Right cardiac atrium (tissue), 5 donors: ENCODE data around the gene FIBCD1. TPM values are rescaled to one million over a fixed set of nuclear protein-coding genes. Genes with fewer than 3 reads are reported as not detected.

Source experiments
- ATAC-seq, 2 donors: fragments of 200-7000 bp; cut with Tn5 transposase; one replicate each; pipeline versions ENCODE4 v1.8.0 to v1.9.1; 2020; ENCODE audit warnings: moderate library complexity in 2 of 2, mild to moderate bottlenecking in 1 of 2
- DNase-seq, 3 donors: peaks; one replicate each; pipeline ENCODE4 v3.0.0-alpha.2; 2020
- H3K27ac ChIP-seq: one replicate; pipeline ENCODE4 v1.5.1; 2013; ENCODE audit warnings: mild to moderate bottlenecking, low read length, control low read depth, moderate library complexity
- H3K27me3 ChIP-seq: one replicate; pipeline ENCODE4 v1.6.1; 2013; ENCODE audit not compliant: control insufficient read depth, insufficient read depth
- H3K4me1 ChIP-seq: one replicate; pipeline ENCODE4 v1.6.1; 2013; ENCODE audit warnings: low read length; ENCODE audit not compliant: control insufficient read depth, insufficient read depth
- H3K4me3 ChIP-seq: one replicate; pipeline ENCODE4 v1.5.1; 2013; ENCODE audit warnings: low read length, control low read depth
- H3K9me3 ChIP-seq: one replicate; pipeline ENCODE4 v1.6.1; 2013; ENCODE audit warnings: low read length; ENCODE audit not compliant: control insufficient read depth
- WGBS: extraction: QIAGEN DNeasy Blood & Tissue Kit; methylation state at CpG from one replicate; pipeline ENCODE4 v1.1.7; 2013; 5-methylcytosine and 5-hydroxymethylcytosine counted together
- intact Hi-C, 4 donors: fragments of 100-400 bp; cut with DNase I; formaldehyde crosslinking; loops; one replicate each; pipeline versions ENCODE4 v1.11.0 to v1.14.0; 2022 to 2023
- polyA plus RNA-seq: library from polyadenylated mRNA; stranded (reverse); fragments of 200-250 nt; gene quantifications from one replicate; pipeline ENCODE4 v1.2.3, GENCODE V29; 2013
- total RNA-seq, 4 donors: library from RNA; stranded (reverse); fragmentation: NEBNext Ultra II Directional; extraction: Animal tissue kit (Norgen Biotek cat#: 25700); gene quantifications; one replicate each; pipeline ENCODE4 v1.2.1, GENCODE V29; 2021
- donor health status: healthy with polysubstance abuse.
- donor health status: DM: no; HTN: yes; CAD: no.
- donor health status: DM: no; HTN: no; CAD: no.
- donor health status: DM: no; HTN: yes; CAD: no; lungs with severe emphysema.
- donor health status: DM: yes; HTN: yes; CAD: no.

The FIBCD1 gene
- total and polyA plus RNA-seq, 5 donors = 0.20 to 2.2 (median 0.46) TPM

- intact Hi-C loops = loop anchor here in 1 of 4 donors (5.0 kb wide), 1 partner anchor 247 kb away; no protein-coding TSS in a partner anchor
- no peaks in the 10 kb centered on the region for H3K4me1 ChIP-seq
- H3K27ac ChIP-seq = no peak overlapping the region
- no peak overlapping the region for H3K4me3 ChIP-seq
- H3K27me3 ChIP-seq = no peaks in the 10 kb centered on the region
- 76% methylated on average over 8 of the region's 8 CpGs for WGBS
- ATAC-seq (no peak), DNase-seq (no peak)
- H3K9me3 ChIP-seq = peaks cover 4% of the 10 kb centered on the region
Measured at GRCh38 chr9:130949188-130950038, 10.4 kb upstream of the FIBCD1 start.

DNA sequence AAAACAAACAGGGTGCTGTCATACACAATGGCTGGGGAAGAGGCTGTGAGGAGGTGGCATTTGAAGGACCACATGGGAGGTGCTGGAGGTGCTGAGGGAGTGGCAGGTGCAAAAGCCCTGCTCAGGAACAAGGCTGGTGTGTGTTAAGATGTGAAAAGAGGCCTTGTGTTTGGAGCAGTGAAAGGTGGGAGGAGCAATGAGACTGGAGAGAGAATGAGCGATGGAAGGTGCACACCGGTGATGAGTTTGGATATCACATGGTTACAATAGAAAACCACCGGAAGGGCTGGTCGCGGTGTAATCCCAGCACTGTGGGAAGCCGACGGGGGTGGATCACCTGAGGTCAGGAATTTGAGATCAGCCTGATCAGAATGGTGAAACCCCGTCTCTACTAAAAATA is 9.2 kb upstream of the FIBCD1 start:
- WGBS = 69% methylated on average over 8 of the region's 8 CpGs
- H3K9me3 ChIP-seq = peaks cover 4% of the 10 kb centered on the region
- no peaks in the 10 kb centered on the region for H3K27me3 ChIP-seq
- H3K27ac ChIP-seq = no peak overlapping the region
- ATAC-seq = no peak
- intact Hi-C loops = loop anchor here in 1 of 4 donors (5.0 kb wide), 1 partner anchor 246 kb away; no protein-coding TSS in a partner anchor
- no peak overlapping the region for H3K4me3 ChIP-seq
- DNase-seq = no peak
- no peaks in the 10 kb centered on the region for H3K4me1 ChIP-seq

DNA sequence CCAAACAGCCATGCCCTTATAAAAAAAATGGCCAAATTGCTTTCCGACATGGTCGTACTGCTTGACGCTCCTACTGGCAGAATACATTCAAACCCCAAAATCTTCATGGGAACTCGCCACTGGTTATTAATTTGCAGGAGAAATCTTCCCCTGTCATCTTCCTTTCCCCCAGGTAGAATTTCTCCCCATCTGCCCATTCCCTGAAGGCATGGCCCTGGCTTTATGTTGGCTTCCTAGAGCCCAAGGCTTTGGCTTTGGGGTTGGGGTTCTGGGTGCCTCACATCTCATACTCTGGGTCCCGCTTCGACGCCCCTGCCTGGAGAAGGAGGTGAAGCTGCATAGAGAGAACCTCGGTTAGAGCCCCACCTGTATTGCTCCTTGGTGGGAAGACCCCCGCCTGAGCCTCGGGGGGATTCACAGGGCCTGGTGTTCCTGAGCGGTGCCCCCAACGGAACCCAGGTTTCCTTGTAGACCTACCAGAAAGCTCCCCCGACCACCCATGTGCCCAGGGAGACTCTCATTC is 8.6 kb upstream of the FIBCD1 start:
- no peaks in the 10 kb centered on the region for H3K4me1 ChIP-seq
- 85% methylated on average over 13 of the region's 13 CpGs for WGBS
- DNase-seq = no peak
- no peak overlapping the region for H3K4me3 ChIP-seq
- H3K27me3 ChIP-seq = no peaks in the 10 kb centered on the region
- H3K9me3 ChIP-seq = peaks cover 4% of the 10 kb centered on the region
- ATAC-seq = no peak
- H3K27ac ChIP-seq = no peak overlapping the region
- intact Hi-C loops = loop anchor here in 1 of 4 donors (5.0 kb wide), 1 partner anchor 245 kb away; no protein-coding TSS in a partner anchor

- intact Hi-C loops = loop anchor here in 1 of 4 donors (5.0 kb wide), 1 partner anchor 245 kb away; no protein-coding TSS in a partner anchor
- H3K27me3 ChIP-seq = no peaks in the 10 kb centered on the region
- H3K9me3 ChIP-seq = peaks cover 4% of the 10 kb centered on the region
- H3K27ac ChIP-seq = no peak overlapping the region
- DNase-seq (no peak), ATAC-seq (no peak)
- no peaks in the 10 kb centered on the region for H3K4me1 ChIP-seq
- no peak overlapping the region for H3K4me3 ChIP-seq
- WGBS = 65% methylated on average over 16 of the region's 16 CpGs
Measured at GRCh38 chr9:130946766-130947617, 7.9 kb upstream of the FIBCD1 start.

GRCh38 chr9:130945173-130945572 is 6.1 kb upstream of the FIBCD1 start:
- intact Hi-C loops = loop anchor here in 1 of 4 donors (5.0 kb wide), 1 partner anchor 243 kb away; no protein-coding TSS in a partner anchor
- Histone ChIP-seq H3K27ac (no peak overlapping the region), H3K4me1 (no peaks in the 10 kb centered on the region), H3K27me3 (no peaks in the 10 kb centered on the region), H3K9me3 (peaks cover 4% of the 10 kb centered on the region), H3K4me3 (no peak overlapping the region)
- WGBS = 85% methylated on average over 9 of the region's 9 CpGs
- no peak for DNase-seq
- no peak for ATAC-seq

DNA sequence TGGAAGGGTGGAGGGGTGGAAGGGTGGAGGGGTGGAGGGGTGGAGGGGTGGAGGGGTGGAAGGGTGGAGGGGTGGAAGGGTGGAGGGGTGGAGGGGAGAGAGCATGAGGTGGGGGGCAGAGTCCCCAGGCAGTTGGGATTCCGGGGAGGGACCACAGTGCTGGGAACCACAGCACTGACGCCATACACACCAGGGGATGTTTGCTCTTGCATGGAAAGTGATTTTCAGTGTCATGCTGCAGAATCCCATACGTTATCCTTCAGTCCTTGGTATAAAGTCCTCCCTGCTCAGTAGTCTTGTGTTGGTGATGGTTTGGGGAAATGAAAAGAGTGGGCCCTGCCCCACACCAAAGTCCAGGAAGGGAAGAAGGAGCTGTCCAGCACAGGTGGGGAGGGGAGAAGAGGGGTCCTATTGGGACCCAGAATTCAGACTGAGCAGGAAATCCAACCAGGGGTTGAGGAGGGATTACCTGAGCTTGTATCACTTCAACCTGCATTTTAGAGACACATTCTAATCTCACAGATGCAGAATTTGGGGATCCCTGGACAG is 5.5 kb upstream of the FIBCD1 start:
- H3K27ac ChIP-seq = no peak overlapping the region
- no peak overlapping the region for H3K4me3 ChIP-seq
- intact Hi-C loops = loop anchor here in 3 of 4 donors (5.0 kb wide), 1 partner anchor 242 kb away; no protein-coding TSS in a partner anchor
- no peaks in the 10 kb centered on the region for H3K27me3 ChIP-seq
- DNase-seq (no peak), ATAC-seq (no peak)
- H3K4me1 ChIP-seq = no peaks in the 10 kb centered on the region
- H3K9me3 ChIP-seq = peaks cover under 1% of the 10 kb centered on the region
- WGBS = 41% methylated on average over 3 of the region's 3 CpGs

DNA sequence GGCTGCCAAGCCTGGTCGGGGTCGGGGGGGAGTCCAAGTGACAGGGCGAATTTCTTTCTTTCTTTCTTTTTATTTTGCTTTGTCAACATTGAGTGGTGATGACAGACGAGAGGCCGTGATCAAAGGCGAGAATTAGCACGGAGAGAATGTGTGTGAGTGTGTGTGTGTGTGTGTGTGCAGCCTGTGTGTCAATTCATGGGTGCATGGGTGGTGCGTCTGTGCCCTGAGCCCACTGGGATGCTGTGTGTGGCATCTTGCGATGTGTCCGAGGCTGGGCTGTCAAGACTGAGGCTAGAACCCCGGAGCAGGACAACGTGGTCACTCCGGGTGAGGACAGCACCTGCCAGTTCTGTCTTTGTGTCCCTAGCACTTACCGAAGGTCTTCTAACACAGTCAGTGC is 4.7 kb upstream of the FIBCD1 start:
- 42% methylated on average over 14 of the region's 14 CpGs for WGBS
- ATAC-seq (no peak), DNase-seq (no peak)
- intact Hi-C loops = loop anchor here in 2 of 4 donors (5.0 kb wide), 1 partner anchor 241 kb away; no protein-coding TSS in a partner anchor
- H3K27ac ChIP-seq = no peak overlapping the region
- no peaks in the 10 kb centered on the region for H3K9me3 ChIP-seq
- no peaks in the 10 kb centered on the region for H3K27me3 ChIP-seq
- H3K4me3 ChIP-seq = no peak overlapping the region
- no peaks in the 10 kb centered on the region for H3K4me1 ChIP-seq

- H3K9me3 ChIP-seq = no peaks in the 10 kb centered on the region
- 56% methylated on average over 13 of the region's 13 CpGs for WGBS
- H3K27ac ChIP-seq = no peak overlapping the region
- DNase-seq (no peak), ATAC-seq (no peak)
- no peaks in the 10 kb centered on the region for H3K27me3 ChIP-seq
- H3K4me3 ChIP-seq = no peak overlapping the region
- H3K4me1 ChIP-seq = peaks cover 2% of the 10 kb centered on the region
- intact Hi-C loops = loop anchor here in 2 of 4 donors (5.0 kb wide), 1 partner anchor 241 kb away; no protein-coding TSS in a partner anchor
Measured at GRCh38 chr9:130943221-130943620, 4.2 kb upstream of the FIBCD1 start.

DNA sequence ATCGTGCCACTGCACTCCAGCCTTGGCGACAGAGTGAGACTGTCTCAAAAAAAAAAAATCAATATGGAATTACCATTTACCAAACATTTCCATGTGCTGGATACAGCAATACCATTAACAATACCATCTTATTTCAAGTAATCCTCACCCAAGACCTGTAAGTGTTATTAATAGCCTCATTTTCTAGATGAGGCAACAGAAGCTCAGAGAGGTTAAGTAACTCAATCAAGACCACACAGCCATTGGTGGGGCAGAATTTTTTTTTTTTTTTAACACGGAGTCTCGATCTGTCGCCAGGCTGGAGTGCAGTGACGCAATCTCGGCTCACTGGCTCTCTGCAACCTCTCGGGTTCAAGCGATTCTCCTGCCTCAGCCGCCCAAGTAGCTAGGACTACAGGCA is 3.6 kb upstream of the FIBCD1 start:
- intact Hi-C loops = loop anchor here in 2 of 4 donors (5.0 kb wide), 1 partner anchor 240 kb away; no protein-coding TSS in a partner anchor
- WGBS = 80% methylated on average over 10 of the region's 10 CpGs
- H3K27me3 ChIP-seq = no peaks in the 10 kb centered on the region

DNA sequence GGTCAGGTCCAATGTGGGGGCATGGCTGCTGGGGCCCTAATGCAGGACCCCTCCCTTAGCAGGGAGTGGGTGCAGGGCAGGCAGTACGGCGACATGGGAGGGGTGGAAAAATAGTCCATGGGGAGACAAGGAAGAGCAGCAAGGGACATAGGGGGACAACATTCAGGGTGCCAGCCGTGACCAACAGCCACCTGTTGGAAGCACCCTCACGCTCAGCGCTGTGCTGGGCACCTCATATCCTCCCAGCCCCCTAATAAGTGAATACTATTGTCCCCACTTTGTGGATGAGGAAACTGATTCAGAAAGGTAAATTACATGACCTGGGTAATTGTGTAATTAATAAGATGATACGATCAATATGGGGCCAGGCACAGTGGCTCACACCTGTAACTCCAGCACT is 3.0 kb upstream of the FIBCD1 start:
- ATAC-seq = no peak
- 82% methylated on average over 6 of the region's 6 CpGs for WGBS
- intact Hi-C loops = loop anchor here in 2 of 4 donors (5.0 kb wide), 1 partner anchor 240 kb away; no protein-coding TSS in a partner anchor

More for the DNA sequence above, 3.6 kb upstream of the FIBCD1 start:
- Histone ChIP-seq H3K27ac (no peak overlapping the region), H3K4me3 (no peak overlapping the region), H3K4me1 (peaks cover 3% of the 10 kb centered on the region), H3K9me3 (no peaks in the 10 kb centered on the region)
- DNase-seq = no peak
- no peak for ATAC-seq

More for the DNA sequence above, 3.0 kb upstream of the FIBCD1 start:
- no peak for DNase-seq
- H3K4me3 ChIP-seq = no peak overlapping the region
- peaks cover 3% of the 10 kb centered on the region for H3K4me1 ChIP-seq
- no peaks in the 10 kb centered on the region for H3K27me3 ChIP-seq
- no peaks in the 10 kb centered on the region for H3K9me3 ChIP-seq
- no peak overlapping the region for H3K27ac ChIP-seq
